Measurements from ENCODE around the gene ATG2B. TPM values are rescaled to one million over a fixed set of nuclear protein-coding genes. Genes with fewer than 3 reads are reported as not detected.

The ATG2B gene
- total RNA-seq, 1 donor from 2014 or later, result 6.3 TPM

DNA sequence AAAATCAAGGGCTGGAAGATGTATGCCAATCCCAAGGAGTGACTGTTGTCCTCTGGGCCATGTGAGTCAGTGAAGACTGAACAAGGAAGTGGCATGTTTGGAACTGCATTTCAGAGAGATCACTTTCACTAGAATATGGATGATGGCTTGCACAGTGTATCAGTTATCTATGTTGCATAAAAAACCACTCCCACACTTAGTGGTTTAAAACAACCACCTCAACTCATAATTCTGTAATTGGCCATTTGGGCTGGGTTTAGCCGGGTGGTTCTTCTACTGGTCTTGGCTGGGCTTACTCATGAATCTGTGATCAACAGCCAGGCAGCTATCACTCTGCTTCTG lies 91.7 kb downstream of the ATG2B start:
- no peaks in the 10 kb centered on the region for H3K27me3 ChIP-seq (ENCODE audit: control insufficient read depth, insufficient read depth, low read length)
- FAIRE-seq, result peak; percentile 99

DNA sequence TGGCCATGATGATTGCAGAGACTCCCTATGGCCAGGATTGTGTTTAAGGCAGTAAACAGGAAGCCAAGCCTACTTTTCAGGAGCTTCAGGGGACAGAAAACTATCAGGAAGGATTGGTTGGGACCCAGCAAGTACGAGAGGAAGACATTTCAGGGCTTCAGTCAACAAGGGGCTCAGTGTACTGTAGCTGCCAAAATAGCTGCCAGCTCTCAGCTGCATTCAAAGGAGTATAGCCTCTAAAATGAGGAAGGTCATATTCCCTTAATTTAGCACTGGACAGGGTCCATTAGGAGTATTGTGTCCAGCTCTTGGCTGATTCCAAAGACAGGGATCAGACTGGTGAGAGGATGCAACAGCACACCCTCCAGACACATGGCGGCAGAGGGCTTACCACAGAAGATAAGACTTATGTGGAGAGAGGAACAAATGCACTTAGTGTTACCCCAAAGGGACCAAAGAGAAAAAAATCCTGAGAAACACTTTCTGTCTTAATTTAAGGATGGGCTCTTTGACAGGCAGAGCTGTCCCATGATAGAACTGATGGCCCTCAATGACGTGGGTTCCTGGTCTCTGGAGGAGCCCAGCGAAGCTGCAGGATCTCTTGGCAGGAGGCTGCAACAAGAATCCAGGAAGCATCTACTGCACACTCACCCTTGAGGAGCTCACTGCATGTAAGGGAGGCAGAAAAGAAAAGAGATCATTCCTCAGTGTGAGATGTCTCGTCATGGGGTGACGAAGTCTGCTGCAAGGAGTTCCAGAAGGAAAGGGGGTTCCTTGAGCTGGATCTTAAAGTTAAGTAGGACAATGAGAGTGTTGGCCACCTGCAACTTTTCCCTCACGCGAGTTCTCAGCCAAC lies 92.3 kb downstream of the ATG2B start:
- DNase-seq (ENCODE audit: low read depth) (no peak), FAIRE-seq (peak; percentile 32)
- TF ChIP-seq, protein P1, sequence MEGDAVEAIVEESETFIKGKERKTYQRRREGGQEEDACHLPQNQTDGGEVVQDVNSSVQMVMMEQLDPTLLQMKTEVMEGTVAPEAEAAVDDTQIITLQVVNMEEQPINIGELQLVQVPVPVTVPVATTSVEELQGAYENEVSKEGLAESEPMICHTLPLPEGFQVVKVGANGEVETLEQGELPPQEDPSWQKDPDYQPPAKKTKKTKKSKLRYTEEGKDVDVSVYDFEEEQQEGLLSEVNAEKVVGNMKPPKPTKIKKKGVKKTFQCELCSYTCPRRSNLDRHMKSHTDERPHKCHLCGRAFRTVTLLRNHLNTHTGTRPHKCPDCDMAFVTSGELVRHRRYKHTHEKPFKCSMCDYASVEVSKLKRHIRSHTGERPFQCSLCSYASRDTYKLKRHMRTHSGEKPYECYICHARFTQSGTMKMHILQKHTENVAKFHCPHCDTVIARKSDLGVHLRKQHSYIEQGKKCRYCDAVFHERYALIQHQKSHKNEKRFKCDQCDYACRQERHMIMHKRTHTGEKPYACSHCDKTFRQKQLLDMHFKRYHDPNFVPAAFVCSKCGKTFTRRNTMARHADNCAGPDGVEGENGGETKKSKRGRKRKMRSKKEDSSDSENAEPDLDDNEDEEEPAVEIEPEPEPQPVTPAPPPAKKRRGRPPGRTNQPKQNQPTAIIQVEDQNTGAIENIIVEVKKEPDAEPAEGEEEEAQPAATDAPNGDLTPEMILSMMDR (IDR thresholded peaks at IDR 0.05; ENCODE audit: insufficient read depth, low read length, severe bottlenecking), result no peak
- no peak overlapping the region for H3K4me3 ChIP-seq (ENCODE audit: low read depth, low read length)
- no peaks in the 10 kb centered on the region for H3K27me3 ChIP-seq (ENCODE audit: control insufficient read depth, insufficient read depth, low read length)
- H3K36me3 ChIP-seq (ENCODE audit: control insufficient read depth, insufficient read depth, low read length), result no peaks in the 10 kb centered on the region

More for the DNA sequence above, 91.7 kb downstream of the ATG2B start:
- peak; percentile 98 for DNase-seq (ENCODE audit: low read depth)
- H3K36me3 ChIP-seq (ENCODE audit: control insufficient read depth, insufficient read depth, low read length), result no peaks in the 10 kb centered on the region
- no peak overlapping the region for H3K4me3 ChIP-seq (ENCODE audit: low read depth, low read length)
- TF ChIP-seq, protein P1 (IDR thresholded peaks at IDR 0.05; ENCODE audit: insufficient read depth, low read length, severe bottlenecking), result no peak

DNA sequence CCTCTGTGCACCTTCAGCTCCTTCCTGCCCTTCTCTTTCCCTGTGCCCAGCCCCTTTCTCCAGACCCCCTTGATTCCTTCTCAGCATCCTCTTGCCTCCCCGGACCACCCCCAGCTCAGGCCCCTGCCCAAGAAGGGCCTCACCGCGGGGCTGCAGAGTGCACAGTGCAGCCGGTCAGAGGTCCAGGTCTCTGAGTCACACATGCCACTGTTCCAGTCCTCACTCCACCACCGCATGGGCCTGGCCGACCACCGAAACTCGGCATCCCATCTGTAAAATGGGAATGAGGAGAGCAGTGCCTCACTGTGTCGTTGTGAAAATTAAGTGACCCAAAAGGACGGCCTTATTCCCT lies 93.8 kb downstream of the ATG2B start:
- DNase-seq (ENCODE audit: low read depth) (no peak), FAIRE-seq (no peak)
- Histone ChIP-seq H3K4me3 (ENCODE audit: low read depth, low read length) (no peak overlapping the region), H3K36me3 (ENCODE audit: control insufficient read depth, insufficient read depth, low read length) (no peaks in the 10 kb centered on the region), H3K27me3 (ENCODE audit: control insufficient read depth, insufficient read depth, low read length) (no peaks in the 10 kb centered on the region)
- TF ChIP-seq, protein P1 (IDR thresholded peaks at IDR 0.05; ENCODE audit: insufficient read depth, low read length, severe bottlenecking), result no peak

- H3K27me3 ChIP-seq (ENCODE audit: control insufficient read depth, insufficient read depth, low read length), result no peaks in the 10 kb centered on the region
- TF ChIP-seq, protein P1 (IDR thresholded peaks at IDR 0.05; ENCODE audit: insufficient read depth, low read length, severe bottlenecking), result no peak
- FAIRE-seq (no peak), DNase-seq (ENCODE audit: low read depth) (peak; percentile 95)
- no peaks in the 10 kb centered on the region for H3K36me3 ChIP-seq (ENCODE audit: control insufficient read depth, insufficient read depth, low read length)
- H3K4me3 ChIP-seq (ENCODE audit: low read depth, low read length), result no peak overlapping the region
These were observed 94.4 kb downstream of the ATG2B start for GRCh38 chr14:96268431-96269358.

- H3K27me3 ChIP-seq (ENCODE audit: control insufficient read depth, insufficient read depth, low read length), result no peaks in the 10 kb centered on the region
- no peak overlapping the region for H3K4me3 ChIP-seq (ENCODE audit: low read depth, low read length)
- no peak for FAIRE-seq
- TF ChIP-seq, protein P1 (IDR thresholded peaks at IDR 0.05; ENCODE audit: insufficient read depth, low read length, severe bottlenecking), result no peak
- H3K36me3 ChIP-seq (ENCODE audit: control insufficient read depth, insufficient read depth, low read length), result no peaks in the 10 kb centered on the region
- peak; percentile 70 for DNase-seq (ENCODE audit: low read depth)
These were observed 95.2 kb downstream of the ATG2B start for GRCh38 chr14:96267916-96268315.

Data from bronchial epithelial cell (primary cell).